NCI-H1436 treated with DMSO at 0.1 percent for 48 hours (cell line): Measurements from ENCODE around the gene SLC39A6.

Source experiments
- DNase-seq: peaks from one replicate; lab custom pipeline; 2025; lab: John Stamatoyannopoulos, UW

SLC39A6 gene

DNA sequence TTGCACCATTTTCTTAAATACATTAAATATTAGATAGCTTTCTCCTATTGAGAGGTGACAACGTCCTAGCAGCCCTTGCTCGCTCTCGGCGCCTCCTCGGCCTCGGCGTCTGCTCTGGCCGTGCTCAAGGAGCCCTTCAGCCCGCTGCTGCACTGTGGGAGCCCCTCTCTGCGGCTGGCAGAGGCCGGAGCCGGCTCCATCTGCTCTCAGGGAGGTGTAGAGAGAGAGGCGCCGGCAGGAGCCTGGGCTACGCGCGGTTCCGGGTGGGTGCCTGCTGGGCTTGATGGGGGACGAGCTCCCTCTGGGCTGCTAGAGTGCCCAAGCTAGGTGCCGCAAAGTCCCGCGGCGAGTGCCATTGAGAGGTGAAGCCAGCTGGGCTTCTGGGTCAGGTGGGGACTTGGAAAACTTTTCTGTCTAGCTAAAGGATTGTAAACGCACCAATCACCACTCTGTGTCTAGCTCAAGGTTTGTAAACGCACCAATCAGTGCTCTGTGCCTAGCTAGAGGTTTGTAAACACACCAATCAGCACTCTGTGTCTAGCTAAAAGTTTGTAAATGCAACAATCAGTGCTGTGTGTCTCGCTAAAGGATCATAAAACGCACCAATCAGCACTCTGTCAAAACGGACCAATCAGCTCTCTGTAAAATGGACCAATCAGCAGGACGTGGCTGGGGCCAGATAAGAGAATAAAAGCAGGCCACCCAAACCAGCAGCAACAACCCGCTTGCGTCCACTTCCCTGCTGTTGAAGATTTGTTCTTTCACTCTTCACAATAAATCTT, 64.9 kb downstream of the SLC39A6 start:
- DNase-seq: no peak

DNA sequence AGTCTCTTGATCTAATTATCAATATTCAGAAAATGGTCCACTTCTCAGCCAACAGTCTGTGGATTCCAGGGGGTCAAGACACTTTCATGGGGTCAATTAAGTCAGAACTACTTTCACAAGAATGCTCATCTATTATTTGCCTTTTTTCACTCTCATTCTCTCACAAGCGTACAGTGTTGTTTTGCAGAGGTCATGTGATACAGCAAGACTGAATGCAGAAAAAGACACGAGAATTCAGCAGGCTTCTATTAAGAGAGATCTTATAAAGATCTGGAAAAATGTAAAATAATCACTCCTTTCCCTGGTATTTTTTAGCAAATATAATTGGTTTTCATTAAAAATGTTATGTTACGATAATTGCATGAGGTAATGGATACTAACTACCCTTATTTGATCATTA, 70.5 kb downstream of the SLC39A6 start:
- no peak for DNase-seq
